ENCODE measurements around the gene CASP7. TPM values are rescaled to one million over a fixed set of nuclear protein-coding genes. Genes with fewer than 3 reads are reported as not detected.
"Not testable (repeated sequence)": the region's sequence is repeated elsewhere in the genome, so short reads cannot be mapped to it uniquely, and the experiment has no call there.

CASP7 gene
- total RNA-seq, 4 donors from 2014 or later: 11.6 to 17.2 (median 13.8) TPM

GRCh38 chr10:113647812-113648211, 31.9 kb upstream of the CASP7 start:
- no peak for DNase-seq
- H3K4me1 ChIP-seq: no peaks in the 10 kb centered on the region
- H3K9me3 ChIP-seq: no peaks in the 10 kb centered on the region
- TF ChIP-seq CTCF (IDR thresholded peaks at IDR 0.05) (no peak), POLR2A (IDR thresholded peaks at IDR 0.05) (no peak)
- H3K4me3 ChIP-seq (replicated peaks in 1 of 3): no peak overlapping the region
- 75 to 92% methylated on average over 3 of the region's 3 CpGs for WGBS, 2 donors
- no peaks in the 10 kb centered on the region for H3K36me3 ChIP-seq
- intact Hi-C loops (cut with DNase I): no loop called here
- no peak overlapping the region for H3K27ac ChIP-seq
- no peaks in the 10 kb centered on the region for H3K27me3 ChIP-seq

DNA sequence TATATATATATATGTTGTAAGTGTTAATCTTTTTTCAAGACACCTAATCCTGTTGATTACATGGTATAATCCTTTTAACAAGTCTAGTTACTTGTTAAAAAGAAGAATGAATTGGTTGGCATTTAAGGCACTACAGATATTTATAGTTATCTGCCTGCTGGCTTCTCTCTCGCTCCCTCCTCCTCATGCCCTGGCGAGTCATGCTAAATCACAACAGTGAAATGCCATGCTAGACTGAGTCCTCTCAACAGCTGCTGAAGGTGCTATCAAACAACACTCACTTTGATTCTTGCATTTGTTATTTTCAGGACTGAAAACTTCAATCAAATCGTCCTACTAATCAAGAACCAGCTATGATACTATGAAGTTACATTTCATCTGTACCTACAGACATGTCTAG, 31.2 kb upstream of the CASP7 start:
- 24 to 32% methylated on average over 3 of the region's 3 CpGs for WGBS, 2 donors
- Histone ChIP-seq H3K36me3 (no peaks in the 10 kb centered on the region), H3K4me3 (replicated peaks in 1 of 3) (no peak overlapping the region), H3K4me1 (no peaks in the 10 kb centered on the region), H3K27ac (no peak overlapping the region), H3K27me3 (no peaks in the 10 kb centered on the region), H3K9me3 (no peaks in the 10 kb centered on the region)
- intact Hi-C loops (cut with DNase I): no loop called here
- DNase-seq: peak; percentile 30 to 57
- TF ChIP-seq POLR2A (IDR thresholded peaks at IDR 0.05): no peak
- no peak for TF ChIP-seq CTCF (IDR thresholded peaks at IDR 0.05)

DNA sequence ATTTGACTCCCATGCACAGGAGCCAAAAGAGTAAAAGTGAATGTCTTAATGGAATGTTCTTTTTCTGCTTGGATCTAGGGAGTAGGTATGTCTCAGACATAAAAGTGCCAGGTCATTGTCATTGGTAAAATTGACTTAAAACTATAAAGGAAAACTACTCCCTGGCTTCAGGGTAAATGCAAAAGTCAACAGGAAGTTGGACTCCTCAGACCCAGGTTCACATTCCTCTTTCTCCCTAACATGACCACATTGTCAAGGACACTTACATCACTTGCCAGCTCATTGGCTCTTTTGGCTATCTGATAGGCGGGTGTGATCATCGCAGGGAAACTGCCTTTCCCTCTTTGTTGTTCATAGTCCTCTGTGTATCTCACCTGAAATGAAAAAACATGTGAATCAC, 29.5 kb upstream of the CASP7 start:
- Histone ChIP-seq H3K27me3 (no peaks in the 10 kb centered on the region), H3K9me3 (no peaks in the 10 kb centered on the region), H3K36me3 (no peaks in the 10 kb centered on the region), H3K4me1 (no peaks in the 10 kb centered on the region), H3K4me3 (replicated peaks in 1 of 3) (no peak overlapping the region), H3K27ac (no peak overlapping the region)
- TF ChIP-seq POLR2A (IDR thresholded peaks at IDR 0.05): no peak
- TF ChIP-seq CTCF (IDR thresholded peaks at IDR 0.05): no peak
- 98% methylated on average over 2 of the region's 2 CpGs for WGBS, 2 donors
- intact Hi-C loops (cut with DNase I): no loop called here
- DNase-seq: no peak

GRCh38 chr10:113651021-113651420, 28.7 kb upstream of the CASP7 start:
- Histone ChIP-seq H3K36me3 (no peaks in the 10 kb centered on the region), H3K4me1 (no peaks in the 10 kb centered on the region), H3K27me3 (no peaks in the 10 kb centered on the region), H3K27ac (no peak overlapping the region), H3K4me3 (replicated peaks in 1 of 3) (no peak overlapping the region), H3K9me3 (no peaks in the 10 kb centered on the region)
- TF ChIP-seq CTCF (IDR thresholded peaks at IDR 0.05): no peak
- no peak for TF ChIP-seq POLR2A (IDR thresholded peaks at IDR 0.05)
- WGBS, 2 donors: 70 to 96% methylated on average over 2 of the region's 2 CpGs
- DNase-seq: no peak
- intact Hi-C loops (cut with DNase I): no loop called here

GRCh38 chr10:113651898-113652297, 27.8 kb upstream of the CASP7 start:
- 78 to 92% methylated on average over 1 of the region's 1 CpG for WGBS, 2 donors
- TF ChIP-seq POLR2A (IDR thresholded peaks at IDR 0.05): no peak
- no peak for TF ChIP-seq CTCF (IDR thresholded peaks at IDR 0.05)
- DNase-seq: no peak
- intact Hi-C loops (cut with DNase I): no loop called here
- Histone ChIP-seq H3K9me3 (no peaks in the 10 kb centered on the region), H3K4me1 (no peaks in the 10 kb centered on the region), H3K4me3 (replicated peaks in 1 of 3) (no peak overlapping the region), H3K27me3 (no peaks in the 10 kb centered on the region), H3K27ac (no peak overlapping the region), H3K36me3 (no peaks in the 10 kb centered on the region)

DNA sequence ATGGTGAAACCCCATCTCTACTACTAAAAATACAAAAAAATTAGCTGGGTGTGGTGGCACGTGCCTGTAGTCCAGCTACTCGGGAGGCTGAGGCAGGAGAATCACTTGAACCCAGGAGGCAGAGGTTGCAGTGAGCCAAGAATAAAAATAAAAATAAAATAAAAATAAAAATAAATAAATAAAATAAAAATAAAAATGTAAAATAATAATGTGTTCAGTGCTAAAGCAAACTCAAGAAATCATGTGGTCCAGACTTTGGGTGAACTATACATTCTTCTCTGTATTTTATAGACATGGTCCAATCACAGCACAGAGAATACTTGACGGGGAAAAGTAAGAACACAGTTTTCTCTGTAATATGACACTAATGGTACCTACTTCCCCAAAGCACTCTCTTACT, 27.3 kb upstream of the CASP7 start:
- WGBS, 2 donors: 92% methylated on average over 3 of the region's 3 CpGs
- DNase-seq; H3K27ac ChIP-seq; H3K4me3 ChIP-seq (replicated peaks in 1 of 3); H3K4me1 ChIP-seq; H3K36me3 ChIP-seq; intact Hi-C loops (cut with DNase I); H3K27me3 ChIP-seq; H3K9me3 ChIP-seq: not testable (repeated sequence)
